ENCODE data around the gene FNDC3B. TPM values are rescaled to one million over a fixed set of nuclear protein-coding genes. Genes with fewer than 3 reads are reported as not detected.
A peak's percentile ranks its signal among the peaks of the same experiment; 100 is the strongest.

FNDC3B gene
- total and polyA plus RNA-seq, 9 of the 15 experiments (the other 6 are each of a cell fraction or from before 2014, with no cell fraction given), result 7.0 to 35.8 (median 16.2) TPM

- H3K9me1 ChIP-seq (ENCODE audit: control insufficient read depth, insufficient read depth, low read length), result peaks cover 3% of the 10 kb centered on the region
- peaks cover 88% of the 10 kb centered on the region for H3K79me2 ChIP-seq (ENCODE audit: control insufficient read depth, insufficient read depth, low read length)
- no peak overlapping the region for H3K9ac ChIP-seq (ENCODE audit: insufficient read depth in 1 of 2, low read depth in 2 of 2, low read length in 2 of 2)
- H4K20me1 ChIP-seq (replicated peaks; ENCODE audit: control insufficient read depth, insufficient read depth, low read length), result 0 out of 2 replicates have a peak, but pooled peaks cover 4% of the 10 kb centered on the region
- FAIRE-seq, result no peak
- no peak for ATAC-seq
- TF ChIP-seq ZNF57 (CRISPR knock-in tag; IDR thresholded peaks at IDR 0.05) (no peak), TAL1 (IDR thresholded peaks at IDR 0.05) (peak; percentile 22; the same call in 1 of the 2 replicates), ZNF24 (IDR thresholded peaks at IDR 0.05) (peak; percentile 94)
- in situ Hi-C loops (cut with MboI), result no loop called here
- intact Hi-C loops (cut with micrococcal nuclease), result no loop called here
- no peak for DNase-seq (ENCODE audit: extremely low read depth in 1 of 4, low spot score in 3 of 4)
- H3K27ac ChIP-seq (ENCODE audit: extremely low read depth, low read depth, low read length), result no peak overlapping the region
- no peak overlapping the region for H3K4me3 ChIP-seq
- CTCF ChIA-PET (ENCODE audit: low intra/inter-chr PET ratio), result no interaction called here
- H3K36me3 ChIP-seq (ENCODE audit: control insufficient read depth, insufficient read depth, low read length), result peaks cover 51% of the 10 kb centered on the region
- peaks cover 0 to 6% of the 10 kb centered on the region in 2 experiments; a peak in 2 of 5 replicates for H3K4me1 ChIP-seq (replicated peaks in 1 of 2; ENCODE audit: control insufficient read depth in 2 of 2, insufficient read depth in 2 of 2, low read length in 2 of 2)
- BruUV-seq (replicated peaks), result no TSS peak
- POLR2A ChIA-PET, result interaction anchor here (0.7 to 1.2 kb wide), 3 partner anchors 9 to 214 kb away, joined by 3 to 4 read pairs (median 3); no protein-coding TSS in a partner anchor
- no peaks in the 10 kb centered on the region for H3K27me3 ChIP-seq (ENCODE audit: control insufficient read depth in 2 of 2, insufficient read depth in 2 of 2, low read length in 2 of 2)
- H3K9me3 ChIP-seq (replicated peaks; ENCODE audit: control insufficient read depth, insufficient read depth, low read depth, low read length), result no peaks in the 10 kb centered on the region
- no peak overlapping the region for H3K4me2 ChIP-seq (ENCODE audit: insufficient read depth, low read length)
- no peak overlapping the region for H2AFZ ChIP-seq (ENCODE audit: low read depth, low read length)
These were observed 8.3 kb downstream of the FNDC3B start for GRCh38 chr3:172047567-172048115.

GRCh38 chr3:172048599-172048998 lies 9.2 kb downstream of the FNDC3B start:
- WGBS (ENCODE audit: insufficient coverage, low coverage, missing lambda C conversion rate), result 71% methylated on average over 2 of the region's 2 CpGs
- no peak overlapping the region for H3K27ac ChIP-seq (ENCODE audit: extremely low read depth, low read depth, low read length)
- no peaks in the 10 kb centered on the region for H3K27me3 ChIP-seq (ENCODE audit: control insufficient read depth in 2 of 2, insufficient read depth in 2 of 2, low read length in 2 of 2)
- 0 out of 2 replicates have a peak, but pooled peaks cover 4% of the 10 kb centered on the region for H4K20me1 ChIP-seq (replicated peaks; ENCODE audit: control insufficient read depth, insufficient read depth, low read length)
- no peak overlapping the region for H3K9ac ChIP-seq (ENCODE audit: insufficient read depth in 1 of 2, low read depth in 2 of 2, low read length in 2 of 2)
- no TSS peak for BruUV-seq (replicated peaks)
- POLR2A ChIA-PET, result interaction anchor here (1.2 kb wide), 1 partner anchor 10 kb away, joined by 3 read pairs; no protein-coding TSS in a partner anchor
- no peak overlapping the region for H3K4me3 ChIP-seq
- H3K9me1 ChIP-seq (ENCODE audit: control insufficient read depth, insufficient read depth, low read length), result peaks cover 3% of the 10 kb centered on the region
- H3K4me1 ChIP-seq (replicated peaks in 1 of 2; ENCODE audit: control insufficient read depth in 2 of 2, insufficient read depth in 2 of 2, low read length in 2 of 2), result peaks cover 0 to 6% of the 10 kb centered on the region in 2 experiments; a peak in 2 of 5 replicates
- CTCF ChIA-PET (ENCODE audit: low intra/inter-chr PET ratio), result no interaction called here
- no peak for DNase-seq (ENCODE audit: extremely low read depth in 1 of 4, low spot score in 3 of 4)
- in situ Hi-C loops (cut with MboI), result no loop called here
- intact Hi-C loops (cut with micrococcal nuclease), result no loop called here
- H3K36me3 ChIP-seq (ENCODE audit: control insufficient read depth, insufficient read depth, low read length), result peaks cover 53% of the 10 kb centered on the region
- H3K4me2 ChIP-seq (ENCODE audit: insufficient read depth, low read length), result no peak overlapping the region
- ATAC-seq, result no peak
- FAIRE-seq, result no peak
- no peaks in the 10 kb centered on the region for H3K9me3 ChIP-seq (replicated peaks; ENCODE audit: control insufficient read depth, insufficient read depth, low read depth, low read length)
- TF ChIP-seq KLF16 (IDR thresholded peaks at IDR 0.05) (no peak), ZNF644 (tag; IDR thresholded peaks at IDR 0.05; ENCODE audit: low read depth) (no peak), ZBTB26 (CRISPR knock-in tag; IDR thresholded peaks at IDR 0.05) (no peak), ZNF146 (CRISPR knock-in tag; IDR thresholded peaks at IDR 0.05; ENCODE audit: unreplicated experiment) (peak; percentile 82), ZNF695 (CRISPR knock-in tag; IDR thresholded peaks at IDR 0.05) (no peak), ZNF197 (CRISPR knock-in tag; IDR thresholded peaks at IDR 0.05; ENCODE audit: low read depth) (no peak), BCOR (IDR thresholded peaks at IDR 0.05) (0 out of 2 replicates have a peak, but pooled peaks have one; percentile 19), ZBTB1 (CRISPR knock-in tag; IDR thresholded peaks at IDR 0.05; ENCODE audit: borderline replicate concordance, low read depth) (no peak), PHB2 (IDR thresholded peaks at IDR 0.05; ENCODE audit: low read depth) (no peak)
- H3K79me2 ChIP-seq (ENCODE audit: control insufficient read depth, insufficient read depth, low read length), result peaks cover 87% of the 10 kb centered on the region
- H2AFZ ChIP-seq (ENCODE audit: low read depth, low read length), result no peak overlapping the region
